SH-SY5Y (cell line): ENCODE results near the gene ABRACL.

ENCODE experiments used
- GATA2 ChIP-seq: IDR thresholded peaks from 2 replicates; pipeline ENCODE4 v1.6.1; 2011; ENCODE audit warnings: mild to moderate bottlenecking, low read depth, low read length
- GATA3 ChIP-seq: IDR thresholded peaks from 2 replicates; pipeline ENCODE4 v1.6.1; 2011; ENCODE audit warnings: low read depth, mild to moderate bottlenecking, low read length, moderate library complexity

Gene ABRACL

GRCh38 chr6:139029470-139030227 lies 1.1 kb downstream of the ABRACL start:
- no peak for TF ChIP-seq GATA2
- no peak for TF ChIP-seq GATA3

- no peak for TF ChIP-seq GATA3
- no peak for TF ChIP-seq GATA2
Observed at GRCh38 chr6:139030228-139030963, 1.9 kb downstream of the ABRACL start.

DNA sequence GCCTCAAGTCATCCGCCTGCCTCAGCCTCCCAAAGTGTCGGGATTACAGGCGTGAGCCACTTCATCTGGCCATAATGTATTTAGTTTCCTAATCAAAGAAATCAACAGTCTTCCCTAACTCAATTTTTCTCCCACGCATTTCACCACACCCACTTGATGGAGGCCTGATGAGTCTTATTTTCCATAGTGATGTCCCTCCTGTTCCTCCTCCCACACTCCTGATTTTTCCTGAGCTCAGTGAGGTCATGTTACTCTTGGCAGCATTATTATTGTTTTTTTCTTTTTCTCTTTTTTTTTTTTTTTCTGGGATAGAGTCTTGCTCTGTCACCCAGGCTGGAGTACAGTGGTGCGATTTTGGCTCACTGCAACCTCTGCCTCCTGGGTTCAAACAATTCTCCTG lies 8.9 kb downstream of the ABRACL start:
- TF ChIP-seq GATA2 (no peak), GATA3 (no peak)

DNA sequence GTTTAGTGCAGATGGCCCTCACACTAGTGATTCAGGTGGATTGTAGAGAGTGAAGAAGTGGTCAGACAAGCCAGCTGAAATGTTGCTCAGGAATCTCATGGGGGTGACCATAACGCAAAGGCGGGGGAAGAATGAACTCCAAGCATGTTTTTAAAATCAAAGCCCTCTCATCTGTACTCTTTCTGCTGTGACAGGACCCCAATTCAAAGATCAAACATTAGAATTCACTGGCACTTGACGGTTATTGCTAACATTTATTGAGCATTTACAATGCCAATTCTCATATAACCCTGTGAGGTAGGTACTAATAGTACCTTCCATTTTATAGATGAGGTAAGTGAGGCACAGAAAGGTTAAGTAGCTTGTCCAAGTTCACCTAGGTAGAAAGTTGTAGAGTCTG lies 15.7 kb downstream of the ABRACL start:
- TF ChIP-seq GATA3, result no peak

DNA sequence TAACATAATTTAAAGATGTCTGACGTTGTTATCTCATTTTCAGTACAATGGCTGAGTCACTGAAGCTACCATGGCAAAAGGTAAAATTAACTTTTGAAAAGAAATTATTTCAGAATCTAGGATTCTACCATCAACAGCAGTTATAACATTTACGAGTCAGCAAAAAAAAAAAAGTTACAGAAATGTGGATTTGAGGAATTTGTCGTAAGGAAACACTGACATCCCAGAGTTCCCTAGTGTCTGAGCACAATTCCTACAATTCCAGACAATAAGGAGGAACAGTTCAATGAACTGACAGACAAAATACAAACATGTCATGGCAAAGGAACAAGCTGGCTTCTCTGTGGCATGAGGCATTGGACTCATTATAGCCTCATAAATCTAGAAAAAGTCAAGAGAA lies 19.1 kb downstream of the ABRACL start:
- TF ChIP-seq GATA2 (no peak), GATA3 (no peak)

GRCh38 chr6:139050770-139051313 lies 22.3 kb downstream of the ABRACL start:
- TF ChIP-seq GATA3, result no peak
- no peak for TF ChIP-seq GATA2

DNA sequence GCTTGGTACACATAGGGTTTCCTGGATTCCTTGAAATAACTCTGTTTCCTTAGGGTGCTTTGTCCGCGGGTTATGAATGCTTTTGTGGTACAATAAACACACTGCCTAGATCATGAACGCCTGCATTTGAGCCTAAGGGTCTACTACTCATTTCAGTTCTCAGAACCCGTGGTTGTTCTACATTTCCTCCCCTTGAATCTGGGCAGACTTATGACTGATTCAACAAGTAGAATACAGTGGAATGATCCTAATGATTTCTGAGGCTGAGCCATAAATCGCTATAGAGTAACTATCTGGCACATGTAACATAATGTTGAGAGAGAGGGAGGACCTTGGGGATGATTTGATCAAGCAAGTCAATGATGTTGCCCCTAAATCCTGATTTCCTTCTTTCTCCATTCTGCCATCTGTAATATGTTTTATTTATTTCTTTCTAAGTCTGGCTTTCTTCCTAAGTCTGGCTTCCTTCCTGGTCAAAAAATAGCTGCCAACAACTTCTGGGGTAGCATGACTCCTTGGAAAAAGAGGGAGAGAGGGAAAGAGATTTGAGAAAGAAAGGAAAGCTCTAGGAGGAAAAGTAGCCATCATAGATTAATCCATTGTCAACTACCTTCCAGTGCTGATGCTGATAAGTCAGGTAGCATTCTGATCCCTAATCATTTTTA lies 23.0 kb downstream of the ABRACL start:
- no peak for TF ChIP-seq GATA2
- TF ChIP-seq GATA3, result no peak

GRCh38 chr6:139053382-139053781 lies 24.8 kb downstream of the ABRACL start:
- TF ChIP-seq GATA2 (no peak), GATA3 (no peak)

DNA sequence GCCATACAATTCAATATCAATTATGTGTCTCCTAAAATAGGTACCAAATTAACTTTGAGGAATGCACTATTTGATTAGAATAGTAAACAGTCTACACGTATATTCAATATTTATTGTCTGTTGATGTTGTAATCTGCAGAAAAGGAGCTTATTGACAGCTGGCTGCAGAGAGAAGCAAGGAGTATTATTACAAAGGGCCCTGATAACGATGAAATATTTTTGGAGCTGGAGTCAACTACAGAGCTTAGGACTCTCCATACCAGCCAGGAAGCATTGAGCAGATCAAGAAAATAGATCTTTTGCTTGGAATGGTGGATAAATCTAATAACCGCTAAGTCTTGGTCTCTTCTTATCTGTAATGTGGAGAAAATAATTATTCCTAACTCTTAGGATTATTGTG lies 25.5 kb downstream of the ABRACL start:
- TF ChIP-seq GATA3, result no peak
- TF ChIP-seq GATA2, result no peak

DNA sequence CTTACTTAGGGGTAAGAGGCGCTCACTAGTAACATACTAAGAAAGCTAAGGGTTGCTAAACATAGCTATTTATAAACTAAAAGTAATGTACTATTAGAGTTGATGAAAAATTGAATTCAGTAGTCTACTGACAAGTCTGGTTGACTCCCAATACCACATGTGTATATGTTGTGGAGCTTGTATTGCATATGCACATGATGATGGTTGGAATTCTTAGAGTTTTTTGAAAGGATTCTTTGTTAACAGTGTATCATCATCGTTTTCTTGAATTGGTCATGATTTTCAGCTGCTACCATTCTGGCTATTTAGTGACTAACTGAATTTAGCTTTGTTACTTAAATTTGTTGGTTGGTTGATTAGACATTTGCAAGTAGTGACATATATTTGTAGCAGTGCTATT lies 27.2 kb downstream of the ABRACL start:
- TF ChIP-seq GATA3, result no peak
- no peak for TF ChIP-seq GATA2

- TF ChIP-seq GATA2 (no peak), GATA3 (no peak)
Observed at GRCh38 chr6:139058029-139058428, 29.5 kb downstream of the ABRACL start.

DNA sequence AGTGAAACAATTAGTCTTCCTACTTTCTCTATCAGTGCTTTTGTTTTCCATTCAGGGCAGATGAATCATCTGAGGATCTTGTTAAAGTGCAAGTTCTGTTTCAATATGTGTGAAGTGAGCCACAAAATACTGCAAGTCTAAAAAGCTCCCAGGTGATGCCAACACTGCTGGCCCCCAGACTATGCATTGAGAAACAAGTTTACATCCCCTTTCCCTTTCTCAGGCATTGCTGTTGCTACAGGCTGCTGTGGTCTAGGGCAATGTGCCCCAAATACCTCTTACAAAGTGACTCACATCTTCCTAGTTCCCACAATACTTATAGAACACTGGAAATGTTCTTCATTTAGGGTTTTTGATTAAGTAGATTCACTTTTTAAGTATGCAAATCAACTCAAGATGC lies 31.8 kb downstream of the ABRACL start:
- TF ChIP-seq GATA3, result no peak
- no peak for TF ChIP-seq GATA2

DNA sequence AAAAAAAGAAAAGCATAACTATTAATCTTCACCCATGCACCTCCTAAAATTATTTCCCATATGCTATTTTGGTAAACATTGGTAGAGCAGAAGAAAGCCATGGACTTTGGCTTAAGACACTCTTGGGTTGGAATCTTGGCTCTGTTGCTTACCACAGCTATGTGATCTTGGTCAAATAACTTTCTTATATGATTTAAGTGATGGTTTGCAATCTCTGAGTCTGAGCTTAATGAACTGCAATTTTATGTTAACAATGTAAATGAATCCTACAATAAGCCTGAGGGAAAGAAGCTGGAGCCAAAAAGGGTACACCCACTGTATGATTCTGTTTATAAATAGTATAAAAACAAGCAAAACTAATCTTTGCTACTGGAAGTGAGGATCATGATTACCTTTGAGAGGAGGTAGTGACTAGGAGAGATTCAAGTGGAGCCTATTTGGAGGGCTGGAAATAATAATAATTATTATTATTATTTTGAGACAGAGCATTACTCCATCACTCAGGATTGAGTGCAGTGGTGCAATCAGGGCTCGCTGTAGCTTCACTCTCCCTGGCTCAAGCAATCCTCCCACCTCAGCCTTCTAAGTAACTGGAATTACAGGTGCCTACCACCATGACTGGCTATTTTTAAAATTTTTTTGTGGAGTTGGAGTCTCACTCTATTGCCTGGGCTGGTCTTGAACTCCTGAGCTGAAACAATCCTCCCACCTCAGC lies 34.5 kb downstream of the ABRACL start:
- TF ChIP-seq GATA2 (no peak), GATA3 (no peak)
